ENCODE results near the gene RBM26.

RBM26 gene

GRCh38 chr13:79405831-79406596, at the start of gene RBM26:
TSS of gene RBM26 (minus strand) at chr13:79406255. CDS start at chr13:79405774, 481 bp downstream.
- peak; percentile 95 for DNase-seq (ENCODE audit: low read depth)

- peak; percentile 57 for DNase-seq (ENCODE audit: low read depth)
Measured at GRCh38 chr13:79455331-79455730, 49.3 kb upstream of the RBM26 start.

- no peak for DNase-seq (ENCODE audit: low read depth)
Measured at GRCh38 chr13:79452239-79452913, 46.3 kb upstream of the RBM26 start.

- DNase-seq (ENCODE audit: low read depth), result peak; percentile 97
Measured at GRCh38 chr13:79451500-79451962, 45.5 kb upstream of the RBM26 start.

- DNase-seq (ENCODE audit: low read depth), result no peak
Measured at GRCh38 chr13:79450110-79450509, 44.1 kb upstream of the RBM26 start.

GRCh38 chr13:79448413-79448812, 42.4 kb upstream of the RBM26 start:
- DNase-seq (ENCODE audit: low read depth), result peak; percentile 50

- DNase-seq (ENCODE audit: low read depth), result no peak
Measured at GRCh38 chr13:79447741-79448140, 41.7 kb upstream of the RBM26 start.

- DNase-seq (ENCODE audit: low read depth), result no peak
Measured at GRCh38 chr13:79447141-79447540, 41.1 kb upstream of the RBM26 start.

GRCh38 chr13:79445968-79446645, 40.1 kb upstream of the RBM26 start:
- DNase-seq (ENCODE audit: low read depth), result no peak

GRCh38 chr13:79442706-79443105, 36.7 kb upstream of the RBM26 start:
- DNase-seq (ENCODE audit: low read depth), result no peak

GRCh38 chr13:79442221-79442620, 36.2 kb upstream of the RBM26 start:
- DNase-seq (ENCODE audit: low read depth), result no peak

- no peak for DNase-seq (ENCODE audit: low read depth)
Measured at GRCh38 chr13:79440958-79441528, 35.0 kb upstream of the RBM26 start.

GRCh38 chr13:79439275-79439674, 33.2 kb upstream of the RBM26 start:
- DNase-seq (ENCODE audit: low read depth), result no peak

- peak; percentile 85 for DNase-seq (ENCODE audit: low read depth)
Measured at GRCh38 chr13:79435561-79435990, 29.5 kb upstream of the RBM26 start.

GRCh38 chr13:79434556-79434955, 28.5 kb upstream of the RBM26 start:
- peak; percentile 61 for DNase-seq (ENCODE audit: low read depth)

- no peak for DNase-seq (ENCODE audit: low read depth)
Measured at GRCh38 chr13:79432992-79433391, 26.9 kb upstream of the RBM26 start.

- no peak for DNase-seq (ENCODE audit: low read depth)
Measured at GRCh38 chr13:79432086-79432485, 26.0 kb upstream of the RBM26 start.

GRCh38 chr13:79429309-79429708, 23.3 kb upstream of the RBM26 start:
- DNase-seq (ENCODE audit: low read depth), result no peak

- DNase-seq (ENCODE audit: low read depth), result no peak
Measured at GRCh38 chr13:79427883-79428282, 21.8 kb upstream of the RBM26 start.

GRCh38 chr13:79427265-79427664, 21.2 kb upstream of the RBM26 start:
- DNase-seq (ENCODE audit: low read depth), result no peak

GRCh38 chr13:79423801-79424642, 18.0 kb upstream of the RBM26 start:
- peak; percentile 78 for DNase-seq (ENCODE audit: low read depth)
